NCI-H2171 (cell line): ENCODE results near the gene JPT2.

Experiments
- DNase-seq: peaks from one replicate; lab custom pipeline; 2025; lab: John Stamatoyannopoulos, UW

Gene JPT2

GRCh38 chr16:1676661-1677060 is 1.4 kb upstream of the JPT2 start:
- no peak for DNase-seq

GRCh38 chr16:1677339-1677738 is 740 bp upstream of the JPT2 start:
- no peak for DNase-seq

- DNase-seq: no peak
Measured at GRCh38 chr16:1678500-1679098, 520 bp downstream of the JPT2 start.

- no peak for DNase-seq
Measured at GRCh38 chr16:1680361-1680760, 2.3 kb downstream of the JPT2 start.

GRCh38 chr16:1681032-1681431 is 3.0 kb downstream of the JPT2 start:
- no peak for DNase-seq

GRCh38 chr16:1687427-1688316 is 9.6 kb downstream of the JPT2 start:
- DNase-seq: no peak

GRCh38 chr16:1688807-1689560 is 10.9 kb downstream of the JPT2 start:
- no peak for DNase-seq

- no peak for DNase-seq
Measured at GRCh38 chr16:1689853-1690252, 11.8 kb downstream of the JPT2 start.

GRCh38 chr16:1690810-1691209 is 12.7 kb downstream of the JPT2 start:
- DNase-seq: no peak

- no peak for DNase-seq
Measured at GRCh38 chr16:1691276-1691675, 13.2 kb downstream of the JPT2 start.

GRCh38 chr16:1691956-1692355 is 13.9 kb downstream of the JPT2 start:
- DNase-seq: no peak

GRCh38 chr16:1696863-1697262 is 18.8 kb downstream of the JPT2 start:
- no peak for DNase-seq

GRCh38 chr16:1698680-1699079 is 20.6 kb downstream of the JPT2 start:
- DNase-seq: no peak

GRCh38 chr16:1700246-1700645 is 22.2 kb downstream of the JPT2 start:
- no peak for DNase-seq

GRCh38 chr16:1701216-1701878 is 23.3 kb downstream of the JPT2 start:
- DNase-seq: no peak

- peak; percentile 55 for DNase-seq
Measured at GRCh38 chr16:1705324-1705687, 27.2 kb downstream of the JPT2 start.

- DNase-seq: peak; percentile 88
Measured at GRCh38 chr16:1705688-1706385, 27.8 kb downstream of the JPT2 start, which contains the start of gene MAPK8IP3. MAPK8IP3 (plus strand) TSS chr16:1706195; CDS start chr16:1706340, 145 bp downstream.

- DNase-seq: peak; percentile 39
Measured at GRCh38 chr16:1706386-1707192, 28.5 kb downstream of the JPT2 start.

- DNase-seq: no peak
Measured at GRCh38 chr16:1707193-1707790, 29.2 kb downstream of the JPT2 start.

GRCh38 chr16:1708083-1708767 is 30.1 kb downstream of the JPT2 start:
- no peak for DNase-seq
